K562 (cell line): ENCODE measurements around the gene PPP1R13B. TPM values are rescaled to one million over a fixed set of nuclear protein-coding genes. Genes with fewer than 3 reads are reported as not detected.
A peak's percentile ranks its signal among the peaks of the same experiment; 100 is the strongest.

Experiments used
- ATAC-seq: fragments of 200-7000 bp; cut with Tn5 transposase; 3 replicates; pipeline ENCODE4 v1.9.1; 2020; ENCODE audit warnings: moderate library complexity
- BruUV-seq: library from RNA; stranded (reverse); fragments of 400-500 nt; replicated peaks from 2 replicates; lab custom pipeline; 2021; lab: Mats Ljungman, UMichigan
- CTCF ChIA-PET: fragments of 300-600 bp; formaldehyde crosslinking; extraction: SDS; loops from one replicate; lab custom pipeline; 2021; ENCODE audit warnings: low intra/inter-chr PET ratio; lab: Yijun Ruan, JAX
- POLR2A ChIA-PET: fragments of 300-600, 350-650 bp; sonication (Branson Sonifier 250); formaldehyde crosslinking; extraction: SDS; loops from one replicate; lab custom pipeline; 2021; ENCODE audit warnings: antibody characterized with exemption, inconsistent platforms; lab: Yijun Ruan, JAX
- DNase-seq, 4 experiments: peaks; one replicate each; pipeline versions ENCODE4 v3.0.0 to v3.0.0-alpha.2; 2011 to 2018; ENCODE audit warnings: low spot score in 3 of 4, mixed read lengths in 3 of 4; ENCODE audit errors: extremely low read depth in 1 of 4
- FAIRE-seq: peaks from 2 replicates; lab custom pipeline; 2011; peaks lifted over from hg19 to GRCh38; lab: Jason Lieb, UNC
- H2AFZ ChIP-seq: 2 replicates; pipeline ENCODE4 v1.6.0; 2011; ENCODE audit warnings: low read depth, low read length, control low read depth, inconsistent platforms
- H3K27ac ChIP-seq: fragments of 200-600 bp; 3 replicates; pipeline ENCODE4 v1.8.0; 2011; ENCODE audit warnings: low read depth, mild to moderate bottlenecking, control low read depth, inconsistent platforms, low read length, moderate library complexity, mixed read lengths; ENCODE audit errors: extremely low read depth
- H3K27me3 ChIP-seq, 2 experiments: fragments of 300-600 bp in 1 of 2; 2 replicates in 1 of 2; 3 replicates in 1 of 2; pipeline versions ENCODE4 v1.6.0 to v1.8.0; 2011; ENCODE audit warnings: inconsistent platforms in 2 of 2, low read length in 2 of 2, mild to moderate bottlenecking in 1 of 2, mixed read lengths in 1 of 2, moderate library complexity in 1 of 2; ENCODE audit not compliant: control insufficient read depth in 2 of 2, insufficient read depth in 2 of 2
- H3K36me3 ChIP-seq: fragments of 300-600 bp; 3 replicates; pipeline ENCODE4 v1.8.0; 2011; ENCODE audit warnings: mild to moderate bottlenecking, low read length, inconsistent platforms; ENCODE audit not compliant: control insufficient read depth, insufficient read depth
- H3K4me1 ChIP-seq, 2 experiments: fragments of 200-600 bp in 1 of 2; replicated peaks in 1 of 2; 2 replicates in 1 of 2; 3 replicates in 1 of 2; pipeline versions ENCODE4 v1.5.1 to v1.8.0; 2011; ENCODE audit warnings: inconsistent platforms in 2 of 2, low read length in 2 of 2, mild to moderate bottlenecking in 1 of 2, mixed read lengths in 1 of 2, moderate library complexity in 1 of 2; ENCODE audit not compliant: control insufficient read depth in 2 of 2, insufficient read depth in 2 of 2
- H3K4me2 ChIP-seq: 2 replicates; pipeline ENCODE4 v1.6.1; 2011; ENCODE audit warnings: low read length, control low read depth, inconsistent platforms, mixed read lengths; ENCODE audit not compliant: insufficient read depth
- H3K4me3 ChIP-seq: fragments of 200-600 bp; sonication (generic), shearing (Covaris generic); 2 replicates; pipeline ENCODE4 v1.5.1; 2016; ENCODE audit warnings: control low read depth, inconsistent platforms
- H3K79me2 ChIP-seq: fragments of 200-600 bp; 3 replicates; pipeline ENCODE4 v1.8.0; 2011; ENCODE audit warnings: low read length, inconsistent platforms; ENCODE audit not compliant: control insufficient read depth, insufficient read depth
- H3K9ac ChIP-seq, 2 experiments: 2 replicates each; pipeline versions ENCODE4 v1.6.0 to v1.6.1; 2011; ENCODE audit warnings: low read depth in 2 of 2, low read length in 2 of 2, control low read depth in 1 of 2, inconsistent platforms in 1 of 2, mild to moderate bottlenecking in 1 of 2, mixed read lengths in 1 of 2; ENCODE audit not compliant: insufficient read depth in 1 of 2
- H3K9me1 ChIP-seq: one replicate; pipeline ENCODE4 v1.6.0; 2011; ENCODE audit warnings: inconsistent platforms, mild to moderate bottlenecking, low read length, moderate library complexity; ENCODE audit not compliant: control insufficient read depth, insufficient read depth
- H3K9me3 ChIP-seq: replicated peaks from 2 replicates; pipeline ENCODE4 v1.5.1; 2011; ENCODE audit warnings: low read depth, low read length, inconsistent platforms; ENCODE audit not compliant: control insufficient read depth, insufficient read depth
- H4K20me1 ChIP-seq: replicated peaks from 2 replicates; pipeline ENCODE4 v1.6.1; 2011; ENCODE audit warnings: low read length, inconsistent platforms, mixed read lengths; ENCODE audit not compliant: control insufficient read depth, insufficient read depth
- RBM25 ChIP-seq: fragments of 200-400 bp; formaldehyde crosslinking; IDR thresholded peaks from 2 replicates; pipeline ENCODE4 v1.6.1; 2018; ENCODE audit warnings: low read length, low read depth, moderate library complexity; ENCODE audit not compliant: severe bottlenecking
- SAFB ChIP-seq: fragments of 200-400 bp; formaldehyde crosslinking; IDR thresholded peaks from 2 replicates; pipeline ENCODE4 v1.6.1; 2017; ENCODE audit warnings: low read depth, low read length, borderline replicate concordance
- ZSCAN29 ChIP-seq: fragments of 450-650 bp; IDR thresholded peaks from 2 replicates; pipeline ENCODE4 v1.6.1; 2017
- WGBS: fragments of 100-300 bp; shearing (Covaris generic); methylation state at CpG from one replicate; pipeline ENCODE4 v1.1.6; 2016; ENCODE audit warnings: low coverage, mixed read lengths; ENCODE audit not compliant: insufficient coverage; ENCODE audit errors: missing lambda C conversion rate; 5-methylcytosine and 5-hydroxymethylcytosine counted together
- in situ Hi-C: fragments of 300-500 bp; cut with MboI; formaldehyde crosslinking; loops from 4 replicates; pipeline ENCODE4 v1.15.0; 2018; ENCODE audit warnings: inconsistent platforms, mixed read lengths
- intact Hi-C: fragments of 100-400 bp; cut with micrococcal nuclease; formaldehyde crosslinking; loops from 2 replicates; pipeline ENCODE4 v1.14.2; 2022
- polyA plus RNA-seq, 8 experiments: library from polyadenylated mRNA; depleted of rRNA in 4 of 8; stranded (reverse) in 5 of 8; unstranded in 3 of 8; fragments of >200 nt; fragmentation: Nextera tagmentation in 2 of 8; fragmentation: Illumina TruSeq in 1 of 8; extraction: Ambion mirVana in 2 of 8; extraction: Trizol in 1 of 8; gene quantifications; 2 replicates each; pipeline versions ENCODE4 v1.2.1 to v1.2.3, GENCODE V29; 2011 to 2014; ENCODE audit warnings: inconsistent platforms in 1 of 8, missing spikeins in 1 of 8
- total RNA-seq, 7 experiments: library from RNA; depleted of rRNA in 6 of 7; stranded (reverse); fragments of >200 nt in 6 of 7; fragmentation: Illumina TruSeq in 2 of 7; extraction: Trizol in 2 of 7; gene quantifications; 2 replicates each; pipeline versions ENCODE4 v1.2.1 to v1.2.3, GENCODE V29; 2011 to 2021; ENCODE audit warnings: low replicate concordance in 1 of 7
- TF ChIP-seq, protein P1 (sequence below), 2 experiments: IDR thresholded peaks in 1 of 2; conservative IDR thresholded peaks in 1 of 2; 2 replicates each; pipeline ENCODE4 v1.6.1; 2016; ENCODE audit warnings: low read depth in 2 of 2, mild to moderate bottlenecking in 1 of 2, missing compliant biosample characterization in 1 of 2, missing genetic modification characterization in 1 of 2, moderate library complexity in 1 of 2
- TF ChIP-seq, protein P2 (sequence below): fragments of 250-450 bp; sonication (Bioruptor Pico); IDR thresholded peaks from 2 replicates; pipeline ENCODE4 v1.9.0; 2021; ENCODE audit warnings: mild to moderate bottlenecking
- TF ChIP-seq, protein P3 (sequence below): fragments of 200-600 bp; sonication (generic); IDR thresholded peaks from one replicate; pipeline ENCODE4 v1.6.1; 2012; ENCODE audit warnings: mild to moderate bottlenecking, low read depth, low read length, inconsistent platforms

The PPP1R13B gene
- total and polyA plus RNA-seq, 9 of the 15 experiments (the other 6 are each of a cell fraction or from before 2014, with no cell fraction given): 0.03 to 1.7 (median 0.15) TPM

DNA sequence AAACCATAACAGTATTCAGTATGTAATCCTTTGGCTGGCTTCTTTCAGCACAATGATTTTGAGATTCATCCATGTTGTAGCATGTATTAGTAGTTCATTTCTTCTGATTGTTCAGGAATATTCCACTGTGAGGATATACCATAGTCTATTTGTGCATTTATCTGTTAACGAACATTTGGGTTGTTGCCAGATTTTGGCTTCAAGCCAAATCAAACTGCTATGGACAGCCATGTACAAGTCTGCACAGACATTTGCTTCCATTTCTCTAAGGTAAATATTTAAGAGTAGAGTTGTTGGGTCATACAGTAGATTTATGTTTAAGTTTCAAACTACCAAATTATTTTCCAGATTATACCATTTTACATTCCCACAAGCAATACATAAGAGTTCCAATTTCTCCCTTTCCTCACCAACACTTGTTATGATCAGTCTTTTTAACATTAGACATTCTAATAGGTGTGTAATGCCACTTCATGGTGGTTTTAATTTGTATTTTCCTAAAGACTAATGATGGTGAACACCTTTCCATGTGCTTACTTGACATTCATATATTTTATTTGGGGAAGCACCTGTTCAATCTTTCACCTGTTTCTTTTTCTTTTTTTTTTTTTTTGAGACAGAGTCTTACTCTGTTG is 75.2 kb downstream of the PPP1R13B start:
- no peak for FAIRE-seq
- no peak overlapping the region for H3K4me3 ChIP-seq
- intact Hi-C loops (no loop called here), in situ Hi-C loops (no loop called here)
- no peaks in the 10 kb centered on the region for H3K4me1 ChIP-seq
- WGBS: 8% methylated on average over 1 of the region's 1 CpG
- ATAC-seq: no peak
- H3K79me2 ChIP-seq: no peaks in the 10 kb centered on the region
- BruUV-seq: no TSS peak
- DNase-seq: no peak
- no peak overlapping the region for H3K27ac ChIP-seq
- no peaks in the 10 kb centered on the region for H3K9me1 ChIP-seq
- POLR2A ChIA-PET: no interaction called here
- no peaks in the 10 kb centered on the region for H4K20me1 ChIP-seq
- H3K36me3 ChIP-seq: no peaks in the 10 kb centered on the region
- H3K27me3 ChIP-seq: peaks cover 0 to 4% of the 10 kb centered on the region in 2 experiments; a peak in 2 of 5 replicates
- no peaks in the 10 kb centered on the region for H3K9me3 ChIP-seq
- no peak overlapping the region for H3K4me2 ChIP-seq
- no peak overlapping the region for H2AFZ ChIP-seq
- CTCF ChIA-PET: no interaction called here
- H3K9ac ChIP-seq: no peak overlapping the region
- TF ChIP-seq, protein P1, sequence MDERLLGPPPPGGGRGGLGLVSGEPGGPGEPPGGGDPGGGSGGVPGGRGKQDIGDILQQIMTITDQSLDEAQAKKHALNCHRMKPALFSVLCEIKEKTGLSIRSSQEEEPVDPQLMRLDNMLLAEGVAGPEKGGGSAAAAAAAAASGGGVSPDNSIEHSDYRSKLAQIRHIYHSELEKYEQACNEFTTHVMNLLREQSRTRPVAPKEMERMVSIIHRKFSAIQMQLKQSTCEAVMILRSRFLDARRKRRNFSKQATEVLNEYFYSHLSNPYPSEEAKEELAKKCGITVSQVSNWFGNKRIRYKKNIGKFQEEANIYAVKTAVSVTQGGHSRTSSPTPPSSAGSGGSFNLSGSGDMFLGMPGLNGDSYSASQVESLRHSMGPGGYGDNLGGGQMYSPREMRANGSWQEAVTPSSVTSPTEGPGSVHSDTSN (CRISPR knock-in tag; IDR thresholded peaks at IDR 0.05; ENCODE audit: low read depth): no peak
- TF ChIP-seq, protein P1 (tag; conservative IDR thresholded peaks at IDR 0.05; ENCODE audit: low read depth): no peak
- TF ChIP-seq, protein P2, sequence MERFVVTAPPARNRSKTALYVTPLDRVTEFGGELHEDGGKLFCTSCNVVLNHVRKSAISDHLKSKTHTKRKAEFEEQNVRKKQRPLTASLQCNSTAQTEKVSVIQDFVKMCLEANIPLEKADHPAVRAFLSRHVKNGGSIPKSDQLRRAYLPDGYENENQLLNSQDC: no peak
- TF ChIP-seq RBM25: peak; percentile 40
- no peak for TF ChIP-seq SAFB
- no peak for TF ChIP-seq ZSCAN29
- TF ChIP-seq, protein P3, sequence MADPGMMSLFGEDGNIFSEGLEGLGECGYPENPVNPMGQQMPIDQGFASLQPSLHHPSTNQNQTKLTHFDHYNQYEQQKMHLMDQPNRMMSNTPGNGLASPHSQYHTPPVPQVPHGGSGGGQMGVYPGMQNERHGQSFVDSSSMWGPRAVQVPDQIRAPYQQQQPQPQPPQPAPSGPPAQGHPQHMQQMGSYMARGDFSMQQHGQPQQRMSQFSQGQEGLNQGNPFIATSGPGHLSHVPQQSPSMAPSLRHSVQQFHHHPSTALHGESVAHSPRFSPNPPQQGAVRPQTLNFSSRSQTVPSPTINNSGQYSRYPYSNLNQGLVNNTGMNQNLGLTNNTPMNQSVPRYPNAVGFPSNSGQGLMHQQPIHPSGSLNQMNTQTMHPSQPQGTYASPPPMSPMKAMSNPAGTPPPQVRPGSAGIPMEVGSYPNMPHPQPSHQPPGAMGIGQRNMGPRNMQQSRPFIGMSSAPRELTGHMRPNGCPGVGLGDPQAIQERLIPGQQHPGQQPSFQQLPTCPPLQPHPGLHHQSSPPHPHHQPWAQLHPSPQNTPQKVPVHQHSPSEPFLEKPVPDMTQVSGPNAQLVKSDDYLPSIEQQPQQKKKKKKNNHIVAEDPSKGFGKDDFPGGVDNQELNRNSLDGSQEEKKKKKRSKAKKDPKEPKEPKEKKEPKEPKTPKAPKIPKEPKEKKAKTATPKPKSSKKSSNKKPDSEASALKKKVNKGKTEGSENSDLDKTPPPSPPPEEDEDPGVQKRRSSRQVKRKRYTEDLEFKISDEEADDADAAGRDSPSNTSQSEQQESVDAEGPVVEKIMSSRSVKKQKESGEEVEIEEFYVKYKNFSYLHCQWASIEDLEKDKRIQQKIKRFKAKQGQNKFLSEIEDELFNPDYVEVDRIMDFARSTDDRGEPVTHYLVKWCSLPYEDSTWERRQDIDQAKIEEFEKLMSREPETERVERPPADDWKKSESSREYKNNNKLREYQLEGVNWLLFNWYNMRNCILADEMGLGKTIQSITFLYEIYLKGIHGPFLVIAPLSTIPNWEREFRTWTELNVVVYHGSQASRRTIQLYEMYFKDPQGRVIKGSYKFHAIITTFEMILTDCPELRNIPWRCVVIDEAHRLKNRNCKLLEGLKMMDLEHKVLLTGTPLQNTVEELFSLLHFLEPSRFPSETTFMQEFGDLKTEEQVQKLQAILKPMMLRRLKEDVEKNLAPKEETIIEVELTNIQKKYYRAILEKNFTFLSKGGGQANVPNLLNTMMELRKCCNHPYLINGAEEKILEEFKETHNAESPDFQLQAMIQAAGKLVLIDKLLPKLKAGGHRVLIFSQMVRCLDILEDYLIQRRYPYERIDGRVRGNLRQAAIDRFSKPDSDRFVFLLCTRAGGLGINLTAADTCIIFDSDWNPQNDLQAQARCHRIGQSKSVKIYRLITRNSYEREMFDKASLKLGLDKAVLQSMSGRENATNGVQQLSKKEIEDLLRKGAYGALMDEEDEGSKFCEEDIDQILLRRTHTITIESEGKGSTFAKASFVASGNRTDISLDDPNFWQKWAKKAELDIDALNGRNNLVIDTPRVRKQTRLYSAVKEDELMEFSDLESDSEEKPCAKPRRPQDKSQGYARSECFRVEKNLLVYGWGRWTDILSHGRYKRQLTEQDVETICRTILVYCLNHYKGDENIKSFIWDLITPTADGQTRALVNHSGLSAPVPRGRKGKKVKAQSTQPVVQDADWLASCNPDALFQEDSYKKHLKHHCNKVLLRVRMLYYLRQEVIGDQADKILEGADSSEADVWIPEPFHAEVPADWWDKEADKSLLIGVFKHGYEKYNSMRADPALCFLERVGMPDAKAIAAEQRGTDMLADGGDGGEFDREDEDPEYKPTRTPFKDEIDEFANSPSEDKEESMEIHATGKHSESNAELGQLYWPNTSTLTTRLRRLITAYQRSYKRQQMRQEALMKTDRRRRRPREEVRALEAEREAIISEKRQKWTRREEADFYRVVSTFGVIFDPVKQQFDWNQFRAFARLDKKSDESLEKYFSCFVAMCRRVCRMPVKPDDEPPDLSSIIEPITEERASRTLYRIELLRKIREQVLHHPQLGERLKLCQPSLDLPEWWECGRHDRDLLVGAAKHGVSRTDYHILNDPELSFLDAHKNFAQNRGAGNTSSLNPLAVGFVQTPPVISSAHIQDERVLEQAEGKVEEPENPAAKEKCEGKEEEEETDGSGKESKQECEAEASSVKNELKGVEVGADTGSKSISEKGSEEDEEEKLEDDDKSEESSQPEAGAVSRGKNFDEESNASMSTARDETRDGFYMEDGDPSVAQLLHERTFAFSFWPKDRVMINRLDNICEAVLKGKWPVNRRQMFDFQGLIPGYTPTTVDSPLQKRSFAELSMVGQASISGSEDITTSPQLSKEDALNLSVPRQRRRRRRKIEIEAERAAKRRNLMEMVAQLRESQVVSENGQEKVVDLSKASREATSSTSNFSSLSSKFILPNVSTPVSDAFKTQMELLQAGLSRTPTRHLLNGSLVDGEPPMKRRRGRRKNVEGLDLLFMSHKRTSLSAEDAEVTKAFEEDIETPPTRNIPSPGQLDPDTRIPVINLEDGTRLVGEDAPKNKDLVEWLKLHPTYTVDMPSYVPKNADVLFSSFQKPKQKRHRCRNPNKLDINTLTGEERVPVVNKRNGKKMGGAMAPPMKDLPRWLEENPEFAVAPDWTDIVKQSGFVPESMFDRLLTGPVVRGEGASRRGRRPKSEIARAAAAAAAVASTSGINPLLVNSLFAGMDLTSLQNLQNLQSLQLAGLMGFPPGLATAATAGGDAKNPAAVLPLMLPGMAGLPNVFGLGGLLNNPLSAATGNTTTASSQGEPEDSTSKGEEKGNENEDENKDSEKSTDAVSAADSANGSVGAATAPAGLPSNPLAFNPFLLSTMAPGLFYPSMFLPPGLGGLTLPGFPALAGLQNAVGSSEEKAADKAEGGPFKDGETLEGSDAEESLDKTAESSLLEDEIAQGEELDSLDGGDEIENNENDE: no peak
